Muscle layer of duodenum (tissue), 2 donors: ENCODE data around the gene NCOA7.
"Not testable (repeated sequence)": the region's sequence is repeated elsewhere in the genome, so short reads cannot be mapped to it uniquely, and the experiment has no call there.

Experiments used
- H3K27ac ChIP-seq: one replicate; pipeline ENCODE4 v1.7.0; 2013; ENCODE audit warnings: mild to moderate bottlenecking, low read length
- H3K27me3 ChIP-seq: one replicate; pipeline ENCODE4 v1.7.0; 2013; ENCODE audit warnings: low read depth, mild to moderate bottlenecking, control low read depth, low read length
- H3K36me3 ChIP-seq, 2 donors: one replicate each; pipeline ENCODE4 v1.7.0; 2013; ENCODE audit warnings: low read length in 2 of 2, control low read depth in 1 of 2, mild to moderate bottlenecking in 1 of 2; ENCODE audit not compliant: insufficient read depth in 2 of 2, control insufficient read depth in 1 of 2
- H3K4me1 ChIP-seq, 2 donors: one replicate each; pipeline ENCODE4 v1.7.0; 2013; ENCODE audit warnings: low read length in 2 of 2, mild to moderate bottlenecking in 2 of 2, control low read depth in 1 of 2, moderate library complexity in 1 of 2; ENCODE audit not compliant: insufficient read depth in 2 of 2, control insufficient read depth in 1 of 2
- H3K4me3 ChIP-seq, 2 donors: one replicate each; pipeline ENCODE4 v1.7.0; 2013; ENCODE audit warnings: low read length in 2 of 2, low read depth in 1 of 2, mild to moderate bottlenecking in 1 of 2
- H3K9me3 ChIP-seq, 2 donors: one replicate each; pipeline ENCODE4 v1.7.0; 2013; ENCODE audit warnings: low read length in 2 of 2, control low read depth in 1 of 2, mild to moderate bottlenecking in 1 of 2; ENCODE audit not compliant: control insufficient read depth in 1 of 2
- donor health status: healthy.

Gene NCOA7

DNA sequence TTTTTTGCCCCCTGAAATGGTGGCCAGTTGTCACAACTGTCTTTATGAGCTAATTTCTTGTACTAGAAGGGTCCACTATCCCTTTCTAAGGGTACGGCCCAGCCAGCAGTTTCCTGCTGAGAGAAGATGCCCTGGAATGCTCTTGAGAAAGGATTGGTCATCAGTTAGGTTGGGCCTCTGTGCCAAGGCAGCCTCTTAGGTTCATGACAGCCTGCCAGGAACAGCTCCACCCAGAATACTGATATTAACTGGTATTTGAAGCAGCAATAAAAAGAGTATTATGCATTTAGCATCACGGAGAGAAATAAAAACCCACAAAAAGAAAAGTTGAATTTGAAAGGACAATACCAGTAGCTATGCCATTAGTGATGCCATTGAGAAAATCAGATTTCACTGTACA, 156.9 kb downstream of the NCOA7 start:
- Histone ChIP-seq H3K4me1 (peaks cover 5 to 24% of the 10 kb centered on the region in 2 donors), H3K9me3 (no peaks in the 10 kb centered on the region), H3K36me3 (no peaks in the 10 kb centered on the region), H3K4me3 (no peak overlapping the region), H3K27ac (peak overlapping the region; percentile 41), H3K27me3 (no peaks in the 10 kb centered on the region)

GRCh38 chr6:125948455-125948854, 157.7 kb downstream of the NCOA7 start:
- Histone ChIP-seq H3K4me1 (peaks cover 5 to 23% of the 10 kb centered on the region in 2 donors), H3K4me3 (no peak overlapping the region), H3K9me3 (no peaks in the 10 kb centered on the region), H3K36me3 (no peaks in the 10 kb centered on the region), H3K27ac (peak overlapping the region; percentile 41), H3K27me3 (no peaks in the 10 kb centered on the region)

DNA sequence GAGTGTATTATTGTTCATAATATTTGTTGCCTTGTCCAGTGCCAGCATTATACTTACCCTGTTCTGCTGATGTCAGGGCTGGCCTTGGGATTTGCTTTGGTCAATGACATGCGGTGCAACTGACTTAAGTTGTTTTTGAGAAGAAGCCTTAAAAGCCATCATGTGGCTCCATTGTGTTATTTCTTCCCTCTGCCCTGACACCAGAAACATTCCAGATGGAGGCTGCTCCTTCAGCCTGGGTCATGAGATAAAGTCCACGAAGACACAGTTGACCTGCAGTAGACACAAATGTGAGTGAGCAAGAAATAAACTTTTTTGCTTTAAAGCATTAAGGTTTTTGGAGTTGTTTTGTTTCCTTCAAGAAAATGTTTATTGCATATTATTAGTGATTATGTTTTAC, 158.3 kb downstream of the NCOA7 start:
- Histone ChIP-seq H3K36me3 (no peaks in the 10 kb centered on the region), H3K27ac (no peak overlapping the region), H3K9me3 (no peaks in the 10 kb centered on the region), H3K4me1 (peaks cover 5 to 17% of the 10 kb centered on the region in 2 donors), H3K27me3 (no peaks in the 10 kb centered on the region), H3K4me3 (no peak overlapping the region)

DNA sequence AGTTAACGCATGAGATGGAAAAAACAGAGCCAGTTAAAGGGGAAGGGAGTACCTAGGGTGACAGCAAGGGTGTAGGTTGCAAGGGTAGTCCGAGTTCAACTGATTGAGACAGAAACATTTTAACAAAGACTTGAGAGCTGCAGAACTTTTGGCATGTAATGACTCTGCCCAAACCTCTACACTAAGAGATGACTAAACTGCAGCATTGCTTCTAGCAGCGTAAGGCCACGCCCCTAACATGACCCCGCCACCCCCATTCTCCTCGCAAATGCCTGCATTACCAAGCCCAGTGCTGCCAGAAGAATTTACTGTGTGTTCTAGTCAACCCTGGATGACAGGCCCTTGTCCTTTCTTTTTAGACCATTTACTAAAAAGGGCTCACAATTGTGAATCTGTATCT, 159.5 kb downstream of the NCOA7 start:
- H3K9me3 ChIP-seq, result no peaks in the 10 kb centered on the region
- H3K4me3 ChIP-seq, result no peak overlapping the region
- no peak overlapping the region for H3K27ac ChIP-seq
- no peaks in the 10 kb centered on the region for H3K27me3 ChIP-seq
- no peaks in the 10 kb centered on the region for H3K36me3 ChIP-seq
- H3K4me1 ChIP-seq, result peaks cover 0 to 11% of the 10 kb centered on the region in 2 donors

- H3K27me3 ChIP-seq, H3K4me3 ChIP-seq, H3K36me3 ChIP-seq, H3K27ac ChIP-seq, H3K9me3 ChIP-seq, H3K4me1 ChIP-seq: not testable (repeated sequence)
These were observed 160.0 kb downstream of the NCOA7 start for GRCh38 chr6:125950716-125951115.

- Histone ChIP-seq H3K27ac (no peak overlapping the region), H3K9me3 (no peaks in the 10 kb centered on the region), H3K27me3 (no peaks in the 10 kb centered on the region), H3K4me3 (no peak overlapping the region), H3K36me3 (no peaks in the 10 kb centered on the region), H3K4me1 (peaks cover 4 to 8% of the 10 kb centered on the region in 2 donors)
These were observed 160.6 kb downstream of the NCOA7 start for GRCh38 chr6:125951323-125951722.

DNA sequence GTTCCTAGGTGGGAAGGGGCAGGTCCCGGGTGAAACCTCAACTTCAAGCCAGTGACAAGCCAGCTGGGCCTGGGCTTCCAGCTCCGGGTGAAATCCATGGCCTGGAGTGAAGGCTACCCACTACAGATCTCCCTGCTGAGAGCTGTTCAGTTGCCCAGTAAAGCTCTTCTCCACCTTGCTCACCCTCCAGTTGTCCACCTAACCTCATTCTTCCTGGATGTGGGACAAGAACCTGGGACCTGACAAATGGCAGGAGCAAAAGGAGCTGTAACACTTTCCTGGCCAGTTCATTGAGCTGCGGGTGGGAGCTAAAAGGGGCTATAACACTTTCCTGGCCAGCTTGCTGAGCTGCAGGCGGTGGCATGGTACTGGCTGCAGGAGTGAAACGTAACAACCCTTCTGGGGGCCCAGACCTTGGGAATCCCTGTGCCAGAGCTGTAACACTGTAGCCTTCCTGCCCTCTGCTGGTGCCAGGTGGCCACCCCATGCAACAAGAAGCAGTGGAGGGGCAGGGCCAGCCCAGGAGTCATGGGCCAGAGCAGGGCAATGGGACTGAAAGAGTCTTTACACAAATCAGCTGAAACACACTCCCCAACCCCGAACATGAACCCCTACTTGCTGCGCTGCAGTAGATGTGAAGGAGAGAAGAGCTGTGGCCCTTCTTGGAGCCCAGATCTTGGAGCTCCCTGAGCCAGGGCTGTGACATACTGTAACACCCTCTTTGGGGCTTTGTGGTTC, 162.2 kb downstream of the NCOA7 start:
- H3K4me3 ChIP-seq, result no peak overlapping the region
- no peaks in the 10 kb centered on the region for H3K36me3 ChIP-seq
- H3K4me1 ChIP-seq, result peaks cover 8 to 10% of the 10 kb centered on the region in 2 donors
- no peak overlapping the region for H3K27ac ChIP-seq
- no peaks in the 10 kb centered on the region for H3K9me3 ChIP-seq
- H3K27me3 ChIP-seq, result no peaks in the 10 kb centered on the region

- Histone ChIP-seq H3K36me3 (no peaks in the 10 kb centered on the region), H3K4me3 (no peak overlapping the region), H3K9me3 (no peaks in the 10 kb centered on the region), H3K27me3 (no peaks in the 10 kb centered on the region), H3K27ac (no peak overlapping the region), H3K4me1 (peaks cover 11 to 15% of the 10 kb centered on the region in 2 donors)
These were observed 162.7 kb downstream of the NCOA7 start for GRCh38 chr6:125953502-125953875.

GRCh38 chr6:125954735-125955339, 164.1 kb downstream of the NCOA7 start:
- H3K36me3 ChIP-seq, result no peaks in the 10 kb centered on the region
- H3K27ac ChIP-seq, result no peak overlapping the region
- H3K27me3 ChIP-seq, result no peaks in the 10 kb centered on the region
- peaks cover 15 to 21% of the 10 kb centered on the region in 2 donors for H3K4me1 ChIP-seq
- H3K9me3 ChIP-seq, result no peaks in the 10 kb centered on the region
- H3K4me3 ChIP-seq, result no peak overlapping the region

DNA sequence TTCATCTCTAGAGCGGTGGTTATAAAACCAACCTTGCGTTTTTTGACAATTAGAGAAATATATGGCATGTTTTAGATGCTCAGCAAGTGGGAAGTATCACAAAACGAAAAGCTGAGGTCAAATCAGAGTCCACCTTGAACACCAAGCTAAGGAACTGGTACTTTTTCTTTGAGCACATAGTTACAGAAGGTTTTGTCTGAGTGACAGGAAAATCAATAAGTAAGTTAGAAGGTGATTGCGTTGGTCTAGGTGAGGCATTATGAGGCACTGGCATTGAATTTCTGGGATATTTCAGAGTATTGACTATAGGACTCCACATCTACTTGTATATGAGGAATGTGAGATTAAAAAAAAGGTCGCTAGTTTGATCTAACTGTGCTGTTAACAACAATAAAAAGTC, 165.2 kb downstream of the NCOA7 start:
- H3K4me1 ChIP-seq, result peaks cover 15 to 22% of the 10 kb centered on the region in 2 donors
- H3K36me3 ChIP-seq, result no peaks in the 10 kb centered on the region
- H3K4me3 ChIP-seq, result peak overlapping the region; percentile 84 to 91
- no peaks in the 10 kb centered on the region for H3K9me3 ChIP-seq
- peak overlapping the region; percentile 81 for H3K27ac ChIP-seq
- no peaks in the 10 kb centered on the region for H3K27me3 ChIP-seq

GRCh38 chr6:125956506-125957390, 166.0 kb downstream of the NCOA7 start, which contains the start of gene HINT3:
TSS of gene HINT3 (plus strand) at chr6:125956770. CDS start at chr6:125956978, 208 bp downstream.
- no peaks in the 10 kb centered on the region for H3K27me3 ChIP-seq
- H3K36me3 ChIP-seq, result no peaks in the 10 kb centered on the region
- no peaks in the 10 kb centered on the region for H3K9me3 ChIP-seq
- peak within 1 kb of the TSS; percentile 84 to 91 for H3K4me3 ChIP-seq
- H3K4me1 ChIP-seq, result peaks cover 15 to 22% of the 10 kb centered on the region in 2 donors
- H3K27ac ChIP-seq, result peak within 1 kb of the TSS; percentile 81
